PC-3 (cell line): ENCODE results near the gene TFEB. TPM values are rescaled to one million over a fixed set of nuclear protein-coding genes. Genes with fewer than 3 reads are reported as not detected.
A peak's percentile ranks its signal among the peaks of the same experiment; 100 is the strongest.

ENCODE experiments used
- ATAC-seq: fragments of 200-7000 bp; cut with Tn5 transposase; 2 replicates; pipeline ENCODE4 v1.9.1; 2020; ENCODE audit warnings: mild to moderate bottlenecking, moderate library complexity
- BruUV-seq: library from RNA; stranded (reverse); fragments of 400-500 nt; replicated peaks from 2 replicates; lab custom pipeline; 2021; lab: Mats Ljungman, UMichigan
- CTCF ChIA-PET: fragments of 300-600 bp; sonication (Branson Sonifier 250); formaldehyde crosslinking; loops from one replicate; lab custom pipeline; 2022; ENCODE audit warnings: antibody characterized with exemption; lab: Charles Lee
- POLR2A ChIA-PET: fragments of 300-600 bp; sonication (Branson Sonifier 250); formaldehyde crosslinking; loops from one replicate; lab custom pipeline; 2022; ENCODE audit warnings: antibody characterized with exemption; ENCODE audit not compliant: unreplicated experiment; lab: Charles Lee
- DNase-seq: peaks from one replicate; pipeline ENCODE4 v3.0.0-alpha.2; 2015
- H2AFZ ChIP-seq: fragments of 300-600 bp; sonication (generic); 2 replicates; pipeline ENCODE4 v1.6.0; 2016; ENCODE audit warnings: antibody characterized with exemption, low read length
- H3F3A ChIP-seq: fragments of 300-600 bp; sonication (generic); one replicate; pipeline ENCODE4 v1.6.0; 2017; ENCODE audit warnings: antibody characterized with exemption, low read length, control low read depth, mild to moderate bottlenecking; ENCODE audit not compliant: unreplicated experiment
- H3K27ac ChIP-seq: fragments of 300-600 bp; sonication (generic); 2 replicates; pipeline ENCODE4 v1.5.1; 2016; ENCODE audit warnings: mild to moderate bottlenecking, low read length
- H3K27me3 ChIP-seq: fragments of 300-600 bp; sonication (generic); 2 replicates; pipeline ENCODE4 v1.6.1; 2016; ENCODE audit warnings: low read length, mixed read lengths
- H3K36me3 ChIP-seq: fragments of 300-600 bp; sonication (generic); 2 replicates; pipeline ENCODE4 v1.6.1; 2016; ENCODE audit warnings: low read depth, mixed run types, low read length, mixed read lengths
- H3K4me1 ChIP-seq: fragments of 300-600 bp; sonication (generic); 2 replicates; pipeline ENCODE4 v1.5.1; 2016; ENCODE audit warnings: low read length; ENCODE audit not compliant: insufficient read depth
- H3K4me2 ChIP-seq: fragments of 300-600 bp; sonication (generic); 2 replicates; pipeline ENCODE4 v1.6.0; 2016; ENCODE audit warnings: low read length
- H3K4me3 ChIP-seq: fragments of 300-600 bp; sonication (generic); 2 replicates; pipeline ENCODE4 v1.5.1; 2016; ENCODE audit warnings: mild to moderate bottlenecking, low read length, mixed read lengths
- H3K79me2 ChIP-seq: fragments of 300-600 bp; sonication (generic); 2 replicates; pipeline ENCODE4 v1.6.1; 2017; ENCODE audit warnings: low read length, mixed read lengths
- H3K9ac ChIP-seq: fragments of 300-600 bp; sonication (generic); 2 replicates; pipeline ENCODE4 v1.6.0; 2016; ENCODE audit warnings: mild to moderate bottlenecking, low read length
- H3K9me2 ChIP-seq: fragments of 300-600 bp; sonication (generic); replicated peaks from 2 replicates; pipeline ENCODE4 v1.6.1; 2016; ENCODE audit warnings: mixed run types, low read length, mixed read lengths
- H3K9me3 ChIP-seq: fragments of 300-600 bp; sonication (generic); 2 replicates; pipeline ENCODE4 v1.6.1; 2016; ENCODE audit warnings: low read length, mixed read lengths
- H4K20me1 ChIP-seq: fragments of 300-600 bp; sonication (generic); 2 replicates; pipeline ENCODE4 v1.6.1; 2016; ENCODE audit warnings: low read length, mixed read lengths
- CTCF ChIP-seq: fragments of 300-600 bp; sonication (generic); conservative IDR thresholded peaks from 2 replicates; pipeline ENCODE4 v1.5.1; 2017; ENCODE audit warnings: antibody characterized with exemption, low read depth, mild to moderate bottlenecking, low read length
- EZH2 ChIP-seq: fragments of 300-600 bp; sonication (generic); IDR thresholded peaks from one replicate; pipeline ENCODE4 v1.6.1; 2017; ENCODE audit warnings: antibody characterized with exemption, mild to moderate bottlenecking, low read length; ENCODE audit not compliant: unreplicated experiment
- EZH2phosphoT487 ChIP-seq: fragments of 300-600 bp; sonication (generic); IDR thresholded peaks from 2 replicates; pipeline ENCODE4 v1.6.1; 2018; ENCODE audit warnings: mild to moderate bottlenecking, antibody characterized with exemption, low read length, borderline replicate concordance
- intact Hi-C: fragments of 100-400 bp; cut with micrococcal nuclease; formaldehyde crosslinking; loops from 2 replicates; pipeline ENCODE4 v1.9.0; 2023
- total RNA-seq: library from RNA; depleted of rRNA; stranded (reverse); fragments of >200 nt; gene quantifications from 2 replicates; pipeline ENCODE4 v1.2.3, GENCODE V29; 2014

Gene TFEB
- total RNA-seq, 1 experiment from 2014 or later: 4.2 TPM

DNA sequence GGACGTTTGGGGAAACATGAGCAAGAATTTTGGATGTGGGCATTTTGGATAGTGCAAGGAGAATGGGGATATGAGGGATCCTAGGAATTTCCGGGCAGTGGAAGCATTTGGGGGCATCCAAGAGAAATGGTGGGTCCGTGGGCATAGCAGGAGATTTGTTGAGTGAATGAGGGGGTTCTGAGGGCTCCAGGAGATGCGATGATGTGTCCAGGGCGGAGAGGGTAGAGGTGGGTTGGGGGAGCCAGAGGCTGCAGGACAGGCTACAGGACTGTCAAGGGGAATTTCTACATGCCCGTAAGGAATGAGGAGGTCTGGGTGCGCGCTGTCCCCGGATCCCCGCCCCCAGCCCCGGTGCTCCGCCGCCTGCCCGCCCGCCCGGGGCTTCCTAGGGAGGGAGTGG is 43.9 kb upstream of the TFEB start:
- Histone ChIP-seq H3K4me1 (peaks cover 15% of the 10 kb centered on the region), H3K79me2 (peaks cover 6% of the 10 kb centered on the region; the same call in 1 of the 2 replicates), H3K27me3 (no peaks in the 10 kb centered on the region), H3K4me3 (peak overlapping the region; percentile 82), H3K9me2 (no peaks in the 10 kb centered on the region), H3K27ac (no peak overlapping the region), H3F3A (no peaks in the 10 kb centered on the region), H3K9ac (peak overlapping the region; percentile 67), H3K9me3 (no peaks in the 10 kb centered on the region), H2AFZ (peak overlapping the region; percentile 74), H3K4me2 (peak overlapping the region; percentile 97), H3K36me3 (no peaks in the 10 kb centered on the region; the same call in 1 of the 2 replicates), H4K20me1 (no peaks in the 10 kb centered on the region)
- intact Hi-C loops: loop anchor here (10.0 kb wide), 1 partner anchor 175 kb away; no protein-coding TSS in a partner anchor
- POLR2A ChIA-PET: interaction anchor here (0.6 kb wide), 1 partner anchor 88 kb away, joined by 5 read pairs; no protein-coding TSS in a partner anchor
- ATAC-seq: peak; percentile 4; the same call in 1 of the 2 replicates
- CTCF ChIA-PET: interaction anchor here (0.6 to 1.2 kb wide), 8 partner anchors 38 to 582 kb away, joined by 3 to 5 read pairs (median 3); partner anchors contain the start of genes BYSL and MED20
- TF ChIP-seq EZH2 (no peak), EZH2phosphoT487 (no peak), CTCF (no peak)
- DNase-seq: no peak
- BruUV-seq: no TSS peak

DNA sequence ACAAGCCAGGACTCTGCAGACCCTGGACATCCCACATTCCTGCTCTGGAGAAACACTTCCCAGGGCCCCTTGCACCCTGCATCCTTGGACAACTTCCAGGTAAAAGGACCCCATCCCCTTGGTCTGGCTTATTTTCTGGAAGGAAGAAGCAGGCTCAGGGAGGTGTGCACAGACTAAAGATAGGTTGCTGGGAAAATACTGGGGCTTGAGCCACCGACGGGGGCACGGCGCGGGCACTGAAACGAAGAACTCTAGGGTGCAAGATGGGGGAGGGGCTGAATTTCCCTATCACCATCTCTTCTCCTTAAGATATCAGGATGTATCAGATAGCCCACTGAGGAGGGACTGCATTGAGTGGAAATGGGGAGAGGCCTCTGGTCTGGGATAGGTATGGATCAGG is 43.5 kb upstream of the TFEB start:
- BruUV-seq: TSS peak; percentile 41
- ATAC-seq (no peak), DNase-seq (no peak)
- no peaks in the 10 kb centered on the region for H3K27me3 ChIP-seq
- TF ChIP-seq EZH2 (no peak), CTCF (no peak)
- intact Hi-C loops: loop anchor here (10.0 kb wide), 1 partner anchor 174 kb away; no protein-coding TSS in a partner anchor
- POLR2A ChIA-PET: no interaction called here
- no peaks in the 10 kb centered on the region for H3F3A ChIP-seq
- no peaks in the 10 kb centered on the region for H3K9me2 ChIP-seq
- H3K9me3 ChIP-seq: no peaks in the 10 kb centered on the region
- no peaks in the 10 kb centered on the region for H4K20me1 ChIP-seq
- H2AFZ ChIP-seq: peak overlapping the region; percentile 74
- H3K36me3 ChIP-seq: no peaks in the 10 kb centered on the region; the same call in 1 of the 2 replicates
- peaks cover 15% of the 10 kb centered on the region for H3K4me1 ChIP-seq
- H3K27ac ChIP-seq: no peak overlapping the region
- CTCF ChIA-PET: interaction anchor here (0.7 kb wide), 1 partner anchor 43 kb away, joined by 3 read pairs; no protein-coding TSS in a partner anchor
- H3K79me2 ChIP-seq: peaks cover 6% of the 10 kb centered on the region; the same call in 1 of the 2 replicates
- H3K9ac ChIP-seq: peak overlapping the region; percentile 67
- H3K4me2 ChIP-seq: peak overlapping the region; percentile 97
- peak overlapping the region; percentile 82 for H3K4me3 ChIP-seq

DNA sequence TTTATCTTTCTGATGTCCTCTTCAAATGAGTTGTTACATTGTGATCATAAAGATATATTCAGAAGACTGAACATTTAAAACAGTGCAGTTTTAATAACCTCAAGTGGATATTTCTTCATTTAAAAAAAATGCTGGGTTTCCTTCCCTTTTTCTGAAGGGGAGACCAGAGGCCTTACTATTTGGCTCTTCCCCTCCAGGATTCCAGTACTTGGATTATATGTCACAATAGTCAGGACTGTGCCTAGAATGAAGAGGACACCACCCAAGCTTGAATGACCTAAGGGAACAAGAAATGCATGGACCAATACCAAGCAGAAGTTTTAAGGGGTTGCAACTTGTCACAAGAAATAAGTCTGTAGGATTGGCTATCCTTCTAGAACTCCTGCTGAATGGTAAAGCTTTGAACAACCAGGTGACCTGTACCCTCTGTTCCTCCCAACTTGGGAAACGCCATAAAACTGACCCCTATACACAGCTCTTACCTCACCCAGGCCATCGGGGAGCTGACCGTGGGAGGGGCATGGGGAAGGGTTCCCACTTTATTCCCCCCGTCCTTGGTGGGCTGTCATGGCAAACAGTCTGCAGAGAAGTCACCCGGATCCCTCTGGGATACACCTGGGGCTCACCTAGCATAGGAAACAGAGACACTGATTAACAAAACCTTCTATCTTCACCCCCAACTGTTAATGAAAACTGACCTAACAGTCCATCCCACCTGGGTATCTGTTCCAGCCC is 42.3 kb upstream of the TFEB start:
- Histone ChIP-seq H3K9me3 (no peaks in the 10 kb centered on the region), H3K27me3 (no peaks in the 10 kb centered on the region), H3K79me2 (peaks cover 6% of the 10 kb centered on the region; the same call in 1 of the 2 replicates), H3K27ac (no peak overlapping the region), H3K9me2 (no peaks in the 10 kb centered on the region), H3K4me2 (no peak overlapping the region), H3K4me3 (no peak overlapping the region), H2AFZ (no peak overlapping the region), H3F3A (no peaks in the 10 kb centered on the region), H3K4me1 (peaks cover 15% of the 10 kb centered on the region), H3K36me3 (no peaks in the 10 kb centered on the region; the same call in 1 of the 2 replicates), H4K20me1 (no peaks in the 10 kb centered on the region), H3K9ac (no peak overlapping the region)
- DNase-seq (no peak), ATAC-seq (no peak)
- ChIA-PET POLR2A (no interaction called here), CTCF (no interaction called here)
- TF ChIP-seq CTCF: no peak
- no TSS peak for BruUV-seq
- intact Hi-C loops: loop anchor here (10.0 kb wide), 1 partner anchor 173 kb away; no protein-coding TSS in a partner anchor
